AG10803 (cell line): ENCODE results near the gene TRMU.
"Not testable (repeated sequence)": the region's sequence is repeated elsewhere in the genome, so short reads cannot be mapped to it uniquely, and the experiment has no call there.

Experiments
- DNase-seq: peaks from one replicate; pipeline ENCODE4 v3.0.0; 2010; ENCODE audit warnings: low read depth
- H3K4me3 ChIP-seq: 2 replicates; pipeline ENCODE4 v1.5.1; 2011; ENCODE audit warnings: mild to moderate bottlenecking, low read length, control low read depth
- TF ChIP-seq, protein P1 (sequence below): conservative IDR thresholded peaks from 2 replicates; pipeline ENCODE4 v1.5.1; 2011; ENCODE audit warnings: mild to moderate bottlenecking, low read length, control low read depth, inconsistent platforms

TRMU gene

DNA sequence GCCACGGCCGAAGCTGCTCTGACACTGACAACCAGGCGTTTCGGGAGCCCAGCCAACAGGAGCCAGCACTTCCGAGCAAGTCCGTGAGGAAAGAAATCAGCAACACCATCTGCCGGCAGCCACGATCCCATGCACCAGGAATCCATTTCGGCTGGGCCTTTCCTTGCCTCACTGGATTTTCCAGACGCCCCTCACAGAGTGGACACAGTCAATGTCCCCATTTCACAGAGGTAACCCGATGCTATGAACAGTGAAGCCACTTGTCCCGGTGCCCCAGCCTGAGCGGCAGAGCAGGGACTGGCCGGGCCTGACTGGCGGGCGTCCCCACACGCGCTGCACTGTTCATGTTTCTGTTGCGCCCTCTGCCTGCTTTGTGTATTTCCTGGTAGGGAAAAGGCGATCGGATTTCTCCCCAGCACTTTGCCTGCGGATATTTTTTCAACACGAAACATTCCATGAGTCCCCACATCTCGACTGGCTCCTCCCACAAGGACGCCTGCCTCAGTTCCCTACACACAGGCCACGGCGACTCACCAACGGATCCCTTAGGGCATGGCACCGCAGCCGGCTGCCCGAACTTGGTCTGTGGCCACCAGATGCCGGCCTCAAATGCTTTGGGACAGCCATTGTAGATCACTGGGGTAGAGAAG, 55.3 kb downstream of the TRMU start:
- peak overlapping the region; percentile 36 for H3K4me3 ChIP-seq
- peak; percentile 76 for DNase-seq
- TF ChIP-seq, protein P1, sequence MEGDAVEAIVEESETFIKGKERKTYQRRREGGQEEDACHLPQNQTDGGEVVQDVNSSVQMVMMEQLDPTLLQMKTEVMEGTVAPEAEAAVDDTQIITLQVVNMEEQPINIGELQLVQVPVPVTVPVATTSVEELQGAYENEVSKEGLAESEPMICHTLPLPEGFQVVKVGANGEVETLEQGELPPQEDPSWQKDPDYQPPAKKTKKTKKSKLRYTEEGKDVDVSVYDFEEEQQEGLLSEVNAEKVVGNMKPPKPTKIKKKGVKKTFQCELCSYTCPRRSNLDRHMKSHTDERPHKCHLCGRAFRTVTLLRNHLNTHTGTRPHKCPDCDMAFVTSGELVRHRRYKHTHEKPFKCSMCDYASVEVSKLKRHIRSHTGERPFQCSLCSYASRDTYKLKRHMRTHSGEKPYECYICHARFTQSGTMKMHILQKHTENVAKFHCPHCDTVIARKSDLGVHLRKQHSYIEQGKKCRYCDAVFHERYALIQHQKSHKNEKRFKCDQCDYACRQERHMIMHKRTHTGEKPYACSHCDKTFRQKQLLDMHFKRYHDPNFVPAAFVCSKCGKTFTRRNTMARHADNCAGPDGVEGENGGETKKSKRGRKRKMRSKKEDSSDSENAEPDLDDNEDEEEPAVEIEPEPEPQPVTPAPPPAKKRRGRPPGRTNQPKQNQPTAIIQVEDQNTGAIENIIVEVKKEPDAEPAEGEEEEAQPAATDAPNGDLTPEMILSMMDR = peak; percentile 66

DNA sequence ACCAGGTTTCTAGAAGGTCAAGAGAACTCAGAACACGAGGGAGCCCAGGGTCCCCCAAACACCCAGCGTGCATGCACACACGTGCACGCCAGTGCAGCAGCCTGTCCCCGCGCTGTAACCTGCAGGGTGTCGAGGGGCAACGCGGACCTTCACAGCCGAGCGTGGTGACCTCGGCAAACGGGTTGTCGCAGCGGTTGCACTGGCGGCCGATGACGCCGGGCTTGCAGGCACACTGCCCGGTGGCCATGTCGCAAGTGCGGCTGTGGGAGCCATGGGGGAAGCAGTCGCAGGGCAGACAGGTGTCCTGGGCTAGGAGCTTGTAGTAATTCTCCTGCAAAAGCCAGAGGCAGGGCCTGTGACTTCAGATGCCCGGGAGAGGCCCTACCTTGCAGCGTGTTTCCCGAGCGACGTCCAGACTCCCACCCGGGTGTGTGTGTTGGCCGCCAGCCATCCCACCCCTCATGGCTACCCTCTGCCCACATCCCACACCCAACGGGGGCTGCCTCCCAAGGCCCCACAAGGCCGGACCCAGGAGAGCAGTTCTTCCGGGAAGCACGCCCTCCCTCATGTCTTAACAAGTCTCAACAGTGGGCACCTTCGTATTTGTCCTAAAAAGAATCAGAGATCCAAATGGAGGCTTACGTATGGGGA, 56.1 kb downstream of the TRMU start:
- no peak for DNase-seq
- no peak overlapping the region for H3K4me3 ChIP-seq
- TF ChIP-seq, protein P1 = no peak

GRCh38 chr22:46392137-46392844, 56.8 kb downstream of the TRMU start:
- no peak for DNase-seq
- TF ChIP-seq, protein P1 = no peak
- no peak overlapping the region for H3K4me3 ChIP-seq

DNA sequence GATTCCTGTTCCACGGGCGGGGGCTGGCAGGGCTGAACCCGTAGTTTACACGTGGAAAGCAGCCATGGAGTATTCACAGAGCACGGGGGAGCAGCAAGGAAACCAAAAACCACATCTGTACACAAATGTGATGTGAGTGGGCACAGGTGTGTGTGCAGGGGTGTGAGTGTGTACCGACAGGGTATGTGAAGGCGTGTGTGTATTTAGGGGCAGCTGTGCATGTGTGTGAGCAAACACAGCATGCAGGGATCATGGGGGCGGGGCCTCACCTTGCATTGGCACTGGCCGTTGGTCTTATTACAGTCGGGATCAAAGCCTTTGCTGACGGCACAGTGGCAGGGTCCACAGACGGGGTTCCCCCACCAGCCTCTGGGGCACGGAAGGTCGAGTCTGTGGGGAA, 58.4 kb downstream of the TRMU start:
- DNase-seq = no peak
- TF ChIP-seq, protein P1 = no peak
- H3K4me3 ChIP-seq = no peak overlapping the region

- no peak overlapping the region for H3K4me3 ChIP-seq
- DNase-seq = no peak
- TF ChIP-seq, protein P1 = no peak
These were observed 59.1 kb downstream of the TRMU start for GRCh38 chr22:46394622-46395021.

DNA sequence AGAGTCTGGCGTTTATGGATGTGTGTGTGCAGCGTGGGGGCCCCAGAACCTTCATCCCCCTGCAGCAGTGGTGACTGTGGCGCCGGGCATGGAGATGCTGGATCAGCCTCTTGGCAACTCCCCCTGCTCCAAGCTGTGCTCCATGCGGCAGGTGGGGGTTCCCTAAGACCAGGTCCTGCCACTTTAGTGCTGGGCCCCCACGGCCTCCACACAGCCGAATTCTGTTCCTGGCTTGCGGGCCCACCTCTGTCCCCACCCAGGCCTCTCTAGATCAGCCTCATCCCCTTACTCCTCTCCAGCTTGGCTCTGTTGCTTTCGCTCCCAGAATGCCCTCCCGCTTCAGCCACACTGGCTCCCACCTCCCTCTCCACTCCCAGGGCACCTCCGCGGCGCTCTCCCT, 59.6 kb downstream of the TRMU start:
- TF ChIP-seq, protein P1 = no peak

GRCh38 chr22:46397049-46397448, 61.5 kb downstream of the TRMU start:
- H3K4me3 ChIP-seq, DNase-seq: not testable (repeated sequence)

More for the DNA sequence above, 59.6 kb downstream of the TRMU start:
- H3K4me3 ChIP-seq = no peak overlapping the region
- no peak for DNase-seq
